ENCODE data around the gene BPIFB4. TPM values are rescaled to one million over a fixed set of nuclear protein-coding genes. Genes with fewer than 3 reads are reported as not detected.

BPIFB4 gene
- total RNA-seq, 1 donor from 2014 or later, result not detected

- no peaks in the 10 kb centered on the region for H3K27me3 ChIP-seq
- no peak for DNase-seq (ENCODE audit: low spot score in 2 of 2)
- no peaks in the 10 kb centered on the region for H3K9me3 ChIP-seq
- no peak overlapping the region for H3K4me3 ChIP-seq
- no peaks in the 10 kb centered on the region for H3K36me3 ChIP-seq
- no peaks in the 10 kb centered on the region for H3K4me1 ChIP-seq
- no peak for TF ChIP-seq CTCF (IDR thresholded peaks at IDR 0.05)
- no peak overlapping the region for H3K27ac ChIP-seq
- intact Hi-C loops (cut with DNase I), result no loop called here
Observed at GRCh38 chr20:33065785-33066184, 13.7 kb upstream of the BPIFB4 start.

- Histone ChIP-seq H3K4me3 (no peak overlapping the region), H3K27me3 (no peaks in the 10 kb centered on the region), H3K4me1 (no peaks in the 10 kb centered on the region), H3K27ac (no peak overlapping the region), H3K36me3 (no peaks in the 10 kb centered on the region), H3K9me3 (no peaks in the 10 kb centered on the region)
- DNase-seq (ENCODE audit: low spot score in 2 of 2), result no peak
- intact Hi-C loops (cut with DNase I), result no loop called here
- TF ChIP-seq CTCF (IDR thresholded peaks at IDR 0.05), result no peak
Observed at GRCh38 chr20:33067806-33068205, 11.6 kb upstream of the BPIFB4 start.

GRCh38 chr20:33068251-33068939, 11.0 kb upstream of the BPIFB4 start:
- intact Hi-C loops (cut with DNase I), result no loop called here
- TF ChIP-seq CTCF (IDR thresholded peaks at IDR 0.05), result no peak
- H3K4me3 ChIP-seq, result no peak overlapping the region
- no peaks in the 10 kb centered on the region for H3K36me3 ChIP-seq
- DNase-seq (ENCODE audit: low spot score in 2 of 2), result no peak
- H3K27me3 ChIP-seq, result no peaks in the 10 kb centered on the region
- no peaks in the 10 kb centered on the region for H3K4me1 ChIP-seq
- H3K9me3 ChIP-seq, result no peaks in the 10 kb centered on the region
- no peak overlapping the region for H3K27ac ChIP-seq

GRCh38 chr20:33069673-33070072, 9.8 kb upstream of the BPIFB4 start:
- Histone ChIP-seq H3K27ac (no peak overlapping the region), H3K4me3 (no peak overlapping the region), H3K27me3 (no peaks in the 10 kb centered on the region), H3K36me3 (no peaks in the 10 kb centered on the region), H3K9me3 (no peaks in the 10 kb centered on the region), H3K4me1 (no peaks in the 10 kb centered on the region)
- TF ChIP-seq CTCF (IDR thresholded peaks at IDR 0.05), result no peak
- no peak for DNase-seq (ENCODE audit: low spot score in 2 of 2)
- intact Hi-C loops (cut with DNase I), result no loop called here

- no peaks in the 10 kb centered on the region for H3K9me3 ChIP-seq
- no peaks in the 10 kb centered on the region for H3K4me1 ChIP-seq
- no peak overlapping the region for H3K4me3 ChIP-seq
- DNase-seq (ENCODE audit: low spot score in 2 of 2), result no peak
- intact Hi-C loops (cut with DNase I), result no loop called here
- no peak for TF ChIP-seq CTCF (IDR thresholded peaks at IDR 0.05)
- no peak overlapping the region for H3K27ac ChIP-seq
- H3K36me3 ChIP-seq, result no peaks in the 10 kb centered on the region
- no peaks in the 10 kb centered on the region for H3K27me3 ChIP-seq
Observed at GRCh38 chr20:33070111-33071053, 9.1 kb upstream of the BPIFB4 start.
